Neural cell (in vitro differentiated cells): ENCODE measurements around the gene CCDC74B. TPM values are rescaled to one million over a fixed set of nuclear protein-coding genes. Genes with fewer than 3 reads are reported as not detected.
A peak's percentile ranks its signal among the peaks of the same experiment; 100 is the strongest.
"Not testable (repeated sequence)": the region's sequence is repeated elsewhere in the genome, so short reads cannot be mapped to it uniquely, and the experiment has no call there.

Experiments used
- H2AFZ ChIP-seq: fragments of 200-600, 300-800 bp; sonication (generic), shearing (Covaris generic); 2 replicates; pipeline ENCODE4 v1.6.0; 2014; ENCODE audit warnings: low read depth, mild to moderate bottlenecking, antibody characterized with exemption, low read length, moderate library complexity
- H3F3A ChIP-seq: fragments of 200-600 bp; shearing (Covaris generic); 2 replicates; pipeline ENCODE4 v1.6.1; 2016; ENCODE audit warnings: mild to moderate bottlenecking, moderate library complexity, mixed read lengths, antibody characterized with exemption, low read length; ENCODE audit not compliant: insufficient read depth, poor library complexity, severe bottlenecking
- H3K27ac ChIP-seq: fragments of 200-600, 300-800 bp; sonication (generic), shearing (Covaris generic); 2 replicates; pipeline ENCODE4 v1.5.1; 2014; ENCODE audit warnings: mild to moderate bottlenecking, low read length, moderate library complexity
- H3K27me3 ChIP-seq: fragments of 300-800, 200-600 bp; sonication (generic), shearing (Covaris generic); 2 replicates; pipeline ENCODE4 v1.6.0; 2014; ENCODE audit warnings: mild to moderate bottlenecking, low read depth, low read length, moderate library complexity; ENCODE audit not compliant: insufficient read depth
- H3K36me3 ChIP-seq: fragments of 300-800, 200-600 bp; sonication (generic), shearing (Covaris generic); 2 replicates; pipeline ENCODE4 v1.5.1; 2014; ENCODE audit warnings: mild to moderate bottlenecking, antibody characterized with exemption, low read length, moderate library complexity; ENCODE audit not compliant: insufficient read depth
- H3K4me2 ChIP-seq: fragments of 300-800, 200-600 bp; sonication (generic), shearing (Covaris generic); 2 replicates; pipeline ENCODE4 v1.6.0; 2014; ENCODE audit warnings: mild to moderate bottlenecking, low read length
- H3K4me3 ChIP-seq: fragments of 300-800, 200-600 bp; sonication (generic), shearing (Covaris generic); 2 replicates; pipeline ENCODE4 v1.5.1; 2014; ENCODE audit warnings: mild to moderate bottlenecking, low read length, moderate library complexity
- H3K79me2 ChIP-seq: fragments of 200-600 bp; shearing (Covaris generic); replicated peaks from 2 replicates; pipeline ENCODE4 v1.6.0; 2014; ENCODE audit warnings: mild to moderate bottlenecking, low read length, moderate library complexity; ENCODE audit not compliant: insufficient read depth
- H3K9ac ChIP-seq: fragments of 300-800, 200-600 bp; sonication (generic), shearing (Covaris generic); 2 replicates; pipeline ENCODE4 v1.6.1; 2016; ENCODE audit warnings: mild to moderate bottlenecking, low read length, mixed read lengths
- H3K9me2 ChIP-seq: fragments of 200-600 bp; shearing (Covaris generic); 2 replicates; pipeline ENCODE4 v1.6.1; 2016; ENCODE audit warnings: mild to moderate bottlenecking, low read length, mixed read lengths; ENCODE audit not compliant: insufficient read depth
- H3K9me3 ChIP-seq: fragments of 200-600, 300-800 bp; sonication (generic), shearing (Covaris generic); 2 replicates; pipeline ENCODE4 v1.6.1; 2016; ENCODE audit warnings: mild to moderate bottlenecking, mixed run types, low read length, moderate library complexity, mixed read lengths
- H4K20me1 ChIP-seq: fragments of 200-600 bp; shearing (Covaris generic); 2 replicates; pipeline ENCODE4 v1.6.1; 2016; ENCODE audit warnings: mild to moderate bottlenecking, mixed run types; ENCODE audit not compliant: insufficient read depth
- CTCF ChIP-seq: fragments of 450-650 bp; IDR thresholded peaks from 2 replicates; pipeline ENCODE4 v1.5.1; 2014; ENCODE audit warnings: antibody characterized with exemption, mild to moderate bottlenecking, moderate library complexity; ENCODE audit not compliant: poor library complexity, severe bottlenecking
- EP300 ChIP-seq: fragments of 450-650 bp; conservative IDR thresholded peaks from 2 replicates; pipeline ENCODE4 v1.6.1; 2014; ENCODE audit warnings: antibody characterized with exemption, mild to moderate bottlenecking, moderate library complexity; ENCODE audit not compliant: poor library complexity, severe bottlenecking
- EZH2 ChIP-seq: fragments of 200-600, 300-800 bp; shearing (Covaris generic), sonication (generic); IDR thresholded peaks from 2 replicates; pipeline ENCODE4 v1.6.1; 2014; ENCODE audit warnings: antibody characterized with exemption, low read length, borderline replicate concordance, mild to moderate bottlenecking; ENCODE audit not compliant: insufficient read depth, poor library complexity, severe bottlenecking
- POLR2AphosphoS5 ChIP-seq: IDR thresholded peaks from 2 replicates; pipeline ENCODE4 v1.6.1; 2012
- RAD21 ChIP-seq: fragments of 450-650 bp; conservative IDR thresholded peaks from 2 replicates; pipeline ENCODE4 v1.6.1; 2014; ENCODE audit warnings: antibody characterized with exemption, mild to moderate bottlenecking, moderate library complexity
- REST ChIP-seq: IDR thresholded peaks from 2 replicates; pipeline ENCODE4 v1.6.1; 2012; ENCODE audit warnings: borderline replicate concordance
- SMC3 ChIP-seq: fragments of 450-650 bp; conservative IDR thresholded peaks from 2 replicates; pipeline ENCODE4 v1.6.1; 2014; ENCODE audit warnings: antibody characterized with exemption, mild to moderate bottlenecking, moderate library complexity; ENCODE audit not compliant: poor library complexity
- TAF1 ChIP-seq: IDR thresholded peaks from 2 replicates; pipeline ENCODE4 v1.6.1; 2012; ENCODE audit warnings: low read depth
- polyA minus RNA-seq: library from RNA; depleted of rRNA, polyadenylated mRNA; stranded (reverse); fragments of >200 nt; gene quantifications from 2 replicates; pipeline ENCODE4 v1.2.3, GENCODE V29; 2014
- polyA plus RNA-seq: library from polyadenylated mRNA; depleted of rRNA; stranded (reverse); fragments of >200 nt; gene quantifications from 2 replicates; pipeline ENCODE4 v1.2.3, GENCODE V29; 2014

CCDC74B gene
- polyA plus RNA-seq (22.8 and 24.2 TPM in 2 replicates), polyA minus RNA-seq (7.8 and 9.6 TPM in 2 replicates)

- not testable (repeated sequence) for H3K9me3 ChIP-seq, H3K4me2 ChIP-seq, H3F3A ChIP-seq, H4K20me1 ChIP-seq, H3K9me2 ChIP-seq, H3K36me3 ChIP-seq, H3K27ac ChIP-seq, H3K79me2 ChIP-seq, H2AFZ ChIP-seq, H3K27me3 ChIP-seq
- peak within 1 kb of the TSS; percentile 56 for H3K4me3 ChIP-seq
- TF ChIP-seq CTCF, result peak; percentile 18
- H3K9ac ChIP-seq, result peak within 1 kb of the TSS; percentile 44
These were observed at the start of gene CCDC74B for GRCh38 chr2:130145006-130145414. TSS of gene CCDC74B (minus strand) at chr2:130145112. CDS start at chr2:130144996, 116 bp downstream.

- H3F3A ChIP-seq, H3K36me3 ChIP-seq, H3K9me3 ChIP-seq, H3K9me2 ChIP-seq, H3K27ac ChIP-seq, H3K9ac ChIP-seq, H3K27me3 ChIP-seq, H2AFZ ChIP-seq, H3K4me2 ChIP-seq, H3K4me3 ChIP-seq, H3K79me2 ChIP-seq, H4K20me1 ChIP-seq: not testable (repeated sequence)
These were observed 48.9 kb upstream of the CCDC74B start for GRCh38 chr2:130193824-130194223.

DNA sequence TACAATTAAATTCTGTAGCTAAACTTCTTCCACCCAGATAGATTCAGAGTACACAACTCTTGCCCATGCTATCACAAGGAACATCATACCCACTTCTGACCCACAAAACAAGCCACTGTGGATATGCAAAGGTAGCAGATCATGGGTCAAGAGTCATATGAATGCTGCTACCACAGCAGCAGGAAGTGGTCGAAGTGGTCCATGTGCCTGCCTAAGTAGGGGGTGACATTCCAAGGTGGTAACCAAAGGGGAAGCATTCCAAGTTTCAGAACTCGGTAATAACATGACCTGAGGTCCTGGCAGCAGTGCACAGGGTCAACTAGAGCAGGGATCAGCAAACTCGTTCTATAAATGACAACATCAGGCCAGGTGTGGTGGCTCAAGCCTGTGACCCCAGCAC, 47.5 kb upstream of the CCDC74B start:
- not testable (repeated sequence) for H3K4me3 ChIP-seq, H3K27ac ChIP-seq, H3K9ac ChIP-seq, H3K9me2 ChIP-seq, H3K36me3 ChIP-seq, H3K27me3 ChIP-seq, H4K20me1 ChIP-seq, H3F3A ChIP-seq, H3K79me2 ChIP-seq, H3K4me2 ChIP-seq, H3K9me3 ChIP-seq, H2AFZ ChIP-seq

- not testable (repeated sequence) for H3K79me2 ChIP-seq, H3K36me3 ChIP-seq, H4K20me1 ChIP-seq, H3K9me2 ChIP-seq, H2AFZ ChIP-seq, H3K4me3 ChIP-seq, H3K4me2 ChIP-seq, H3F3A ChIP-seq, H3K27me3 ChIP-seq, H3K9ac ChIP-seq, H3K27ac ChIP-seq, H3K9me3 ChIP-seq
These were observed 46.4 kb upstream of the CCDC74B start for GRCh38 chr2:130191319-130191718.

DNA sequence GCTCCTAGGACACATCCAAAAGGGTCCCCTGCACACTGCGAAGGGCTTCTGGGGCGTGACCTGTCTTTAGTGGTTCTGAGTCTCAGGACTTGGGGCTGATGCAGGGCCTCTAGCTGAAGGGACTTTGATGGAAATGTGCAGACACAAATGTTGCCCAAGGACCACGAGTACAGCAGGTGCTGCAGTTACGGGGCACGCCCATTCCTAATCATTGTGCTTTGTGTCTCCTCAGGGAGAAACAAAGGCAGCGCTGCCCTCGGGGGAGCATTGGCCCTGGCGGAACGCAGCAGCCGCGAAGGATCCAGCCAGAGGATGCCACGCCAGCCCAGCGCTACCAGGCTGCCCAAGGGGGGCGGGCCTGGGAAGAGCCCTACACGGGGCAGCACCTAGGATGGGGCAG, 45.3 kb upstream of the CCDC74B start:
- no peak overlapping the region for H2AFZ ChIP-seq
- H3K9me2 ChIP-seq, result no peaks in the 10 kb centered on the region
- H3K4me2 ChIP-seq, result no peak overlapping the region
- TF ChIP-seq EZH2 (no peak), RAD21 (no peak), POLR2AphosphoS5 (no peak), CTCF (no peak), REST (no peak), TAF1 (no peak), EP300 (no peak), SMC3 (no peak)

More for the DNA sequence above, 45.3 kb upstream of the CCDC74B start:
- Histone ChIP-seq H3K27ac (no peak overlapping the region), H3K27me3 (no peaks in the 10 kb centered on the region), H4K20me1 (no peaks in the 10 kb centered on the region), H3K4me3 (no peak overlapping the region), H3F3A (no peaks in the 10 kb centered on the region), H3K9me3 (no peaks in the 10 kb centered on the region), H3K36me3 (no peaks in the 10 kb centered on the region), H3K79me2 (no peaks in the 10 kb centered on the region), H3K9ac (no peak overlapping the region)
